Kidney (tissue), 14 donors: ENCODE results near the gene EEFSEC. TPM values are rescaled to one million over a fixed set of nuclear protein-coding genes. Genes with fewer than 3 reads are reported as not detected.
A peak's percentile ranks its signal among the peaks of the same experiment; 100 is the strongest.

Experiments
- DNase-seq, 5 donors: peaks; one replicate each; pipeline ENCODE4 v3.0.0-alpha.2; 2013 to 2020
- FAIRE-seq: peaks from 2 replicates; lab custom pipeline; 2012; peaks lifted over from hg19 to GRCh38; lab: Jason Lieb, UNC
- H3K27ac ChIP-seq, 2 donors: one replicate each; pipeline ENCODE4 v1.7.0; 2013; ENCODE audit warnings: low read depth in 2 of 2, low read length in 2 of 2, inconsistent platforms in 1 of 2
- H3K27me3 ChIP-seq: one replicate; pipeline ENCODE4 v1.7.1; 2013; ENCODE audit warnings: low read length, inconsistent platforms; ENCODE audit not compliant: control insufficient read depth, insufficient read depth
- H3K36me3 ChIP-seq, 3 donors: one replicate each; pipeline versions ENCODE4 v1.7.0 to v1.7.1; 2013; ENCODE audit warnings: low read length in 3 of 3, control low read depth in 1 of 3, inconsistent platforms in 1 of 3; ENCODE audit not compliant: insufficient read depth in 3 of 3, control insufficient read depth in 2 of 3
- H3K4me1 ChIP-seq, 3 donors: one replicate each; pipeline versions ENCODE4 v1.7.0 to v1.7.1; 2013; ENCODE audit warnings: low read length in 3 of 3, inconsistent platforms in 1 of 3, low read depth in 1 of 3; ENCODE audit not compliant: control insufficient read depth in 2 of 3, insufficient read depth in 2 of 3
- H3K4me3 ChIP-seq, 3 donors: one replicate each; pipeline versions ENCODE4 v1.7.0 to v1.8.1; 2013; ENCODE audit warnings: low read length in 3 of 3, control low read depth in 1 of 3, inconsistent platforms in 1 of 3
- H3K9ac ChIP-seq, 3 donors: one replicate each; pipeline versions ENCODE4 v1.7.0 to v1.7.1; 2013; ENCODE audit warnings: low read length in 3 of 3, control low read depth in 1 of 3, inconsistent platforms in 1 of 3
- H3K9me3 ChIP-seq, 3 donors: one replicate each; pipeline versions ENCODE4 v1.7.0 to v1.7.1; 2013; ENCODE audit warnings: low read length in 3 of 3, control low read depth in 1 of 3, inconsistent platforms in 1 of 3; ENCODE audit not compliant: control insufficient read depth in 2 of 3, insufficient read depth in 1 of 3
- CTCF ChIP-seq: IDR thresholded peaks from 3 replicates; pipeline ENCODE4 v1.5.1; 2012; ENCODE audit warnings: mild to moderate bottlenecking, moderate library complexity, borderline replicate concordance; ENCODE audit not compliant: insufficient read depth; ENCODE audit errors: extremely low read depth
- intact Hi-C: fragments of 100-400 bp; cut with DNase I; formaldehyde crosslinking; loops from one replicate; pipeline ENCODE4 v1.11.1; 2022
- polyA plus RNA-seq: library from polyadenylated mRNA; stranded (reverse); fragments of 350-450 nt; fragmentation: Illumina TruSeq; extraction: RNeasy Lipid Tissue Mini Kit (QIAGEN cat#74804); gene quantifications from one replicate; pipeline ENCODE4 v1.2.3, GENCODE V29; 2014; ENCODE audit warnings: low read depth, low replicate concordance; ENCODE audit not compliant: insufficient read depth
- total RNA-seq: library from RNA; stranded (reverse); fragmentation: NEBNext Ultra II Directional; extraction: Animal tissue kit (Norgen Biotek cat#: 25700); gene quantifications from one replicate; pipeline ENCODE4 v1.2.1, GENCODE V29; 2021
- donor health status: control.
- donor health status: control.
- donor health status: control.
- donor health status: control.
- donor health status: control.
- donor health status: DM: yes; HTN: yes; CAD: no.
- donor health status: Normal renal cell carcinoma (clear cell type).

EEFSEC gene
- total and polyA plus RNA-seq, 2 donors from 2014 or later: 15.2 to 23.2 TPM

- no peak overlapping the region for H3K4me3 ChIP-seq
- intact Hi-C loops: no loop called here
- H3K27ac ChIP-seq: no peak overlapping the region
- no peaks in the 10 kb centered on the region for H3K36me3 ChIP-seq
- no peak overlapping the region for H3K9ac ChIP-seq
- no peaks in the 10 kb centered on the region for H3K27me3 ChIP-seq
- DNase-seq: peak in 4 of 5 donors; percentile 74 to 79 (median 76)
- FAIRE-seq: no peak
- no peaks in the 10 kb centered on the region for H3K9me3 ChIP-seq
- H3K4me1 ChIP-seq: peaks cover 0 to 4% (median 2%) of the 10 kb centered on the region in 3 donors
- no peak for TF ChIP-seq CTCF
Measured at GRCh38 chr3:128319741-128320141, 166.5 kb downstream of the EEFSEC start.

GRCh38 chr3:128320551-128321340 lies 167.5 kb downstream of the EEFSEC start:
- FAIRE-seq (no peak), DNase-seq (peak in 2 of 5 donors; percentile 7 to 34)
- Histone ChIP-seq H3K9me3 (no peaks in the 10 kb centered on the region), H3K4me3 (no peak overlapping the region), H3K27me3 (no peaks in the 10 kb centered on the region), H3K4me1 (peaks cover 0 to 4% (median 2%) of the 10 kb centered on the region in 3 donors), H3K27ac (no peak overlapping the region), H3K36me3 (no peaks in the 10 kb centered on the region), H3K9ac (no peak overlapping the region)
- no peak for TF ChIP-seq CTCF
- intact Hi-C loops: no loop called here

DNA sequence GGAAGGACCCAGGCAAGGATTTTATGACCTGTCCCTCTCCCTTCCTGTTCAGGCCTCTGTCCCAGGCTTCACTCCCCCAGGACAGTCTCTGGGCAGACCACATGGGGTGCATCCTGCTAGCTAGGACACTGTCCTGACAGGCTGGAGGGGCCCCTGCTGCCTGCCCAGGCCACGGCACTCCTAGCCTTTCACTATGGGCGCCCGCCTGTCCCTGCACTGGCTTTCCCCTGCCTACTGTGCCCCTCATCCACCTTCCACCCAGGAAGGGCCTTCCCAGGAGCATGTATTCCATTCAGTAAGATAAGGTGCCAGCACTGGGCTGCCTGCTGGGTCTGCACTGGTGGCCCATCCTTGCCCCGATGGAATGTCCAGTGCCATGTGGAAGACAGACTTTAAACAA lies 168.1 kb downstream of the EEFSEC start:
- H3K9ac ChIP-seq: no peak overlapping the region
- H3K4me1 ChIP-seq: peaks cover 0 to 4% (median 2%) of the 10 kb centered on the region in 3 donors
- intact Hi-C loops: no loop called here
- DNase-seq (peak in 1 of 5 donors; percentile 7), FAIRE-seq (no peak)
- no peaks in the 10 kb centered on the region for H3K27me3 ChIP-seq
- no peak overlapping the region for H3K27ac ChIP-seq
- no peaks in the 10 kb centered on the region for H3K36me3 ChIP-seq
- TF ChIP-seq CTCF: no peak
- no peak overlapping the region for H3K4me3 ChIP-seq
- no peaks in the 10 kb centered on the region for H3K9me3 ChIP-seq
